A673 (cell line): ENCODE measurements around the gene IQGAP1.

ENCODE experiments used
- EZH2 ChIP-seq: fragments of 200-600 bp; sonication (generic); IDR thresholded peaks from 2 replicates; pipeline ENCODE4 v1.6.1; 2017; ENCODE audit warnings: borderline replicate concordance, low read depth, mild to moderate bottlenecking, mixed read lengths, antibody characterized with exemption, low read length; ENCODE audit not compliant: poor library complexity, severe bottlenecking
- TF ChIP-seq, protein P1 (sequence below): fragments of 300-800, 200-600 bp; sonication (generic); conservative IDR thresholded peaks from 2 replicates; pipeline ENCODE4 v1.5.1; 2017; ENCODE audit warnings: low read depth, mild to moderate bottlenecking, antibody characterized with exemption, low read length, moderate library complexity, mixed read lengths

GRCh38 chr15:90420451-90420850, 32.4 kb downstream of the IQGAP1 start:
- TF ChIP-seq EZH2: no peak
- TF ChIP-seq, protein P1, sequence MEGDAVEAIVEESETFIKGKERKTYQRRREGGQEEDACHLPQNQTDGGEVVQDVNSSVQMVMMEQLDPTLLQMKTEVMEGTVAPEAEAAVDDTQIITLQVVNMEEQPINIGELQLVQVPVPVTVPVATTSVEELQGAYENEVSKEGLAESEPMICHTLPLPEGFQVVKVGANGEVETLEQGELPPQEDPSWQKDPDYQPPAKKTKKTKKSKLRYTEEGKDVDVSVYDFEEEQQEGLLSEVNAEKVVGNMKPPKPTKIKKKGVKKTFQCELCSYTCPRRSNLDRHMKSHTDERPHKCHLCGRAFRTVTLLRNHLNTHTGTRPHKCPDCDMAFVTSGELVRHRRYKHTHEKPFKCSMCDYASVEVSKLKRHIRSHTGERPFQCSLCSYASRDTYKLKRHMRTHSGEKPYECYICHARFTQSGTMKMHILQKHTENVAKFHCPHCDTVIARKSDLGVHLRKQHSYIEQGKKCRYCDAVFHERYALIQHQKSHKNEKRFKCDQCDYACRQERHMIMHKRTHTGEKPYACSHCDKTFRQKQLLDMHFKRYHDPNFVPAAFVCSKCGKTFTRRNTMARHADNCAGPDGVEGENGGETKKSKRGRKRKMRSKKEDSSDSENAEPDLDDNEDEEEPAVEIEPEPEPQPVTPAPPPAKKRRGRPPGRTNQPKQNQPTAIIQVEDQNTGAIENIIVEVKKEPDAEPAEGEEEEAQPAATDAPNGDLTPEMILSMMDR: no peak
